ENCODE data around the gene METAP1. TPM values are rescaled to one million over a fixed set of nuclear protein-coding genes. Genes with fewer than 3 reads are reported as not detected.
A peak's percentile ranks its signal among the peaks of the same experiment; 100 is the strongest.

METAP1 gene
- total and polyA plus RNA-seq, 2 of the 4 experiments (the other 2 are of a cell fraction) = 43.7 to 47.9 TPM

GRCh38 chr4:99059550-99059949 lies 64.0 kb downstream of the METAP1 start:
- peak overlapping the region; percentile 65 to 87; a peak in 2 of 4 replicates for H4K8ac ChIP-seq (ENCODE audit: low read depth in 2 of 2, low read length in 2 of 2)
- peak overlapping the region; percentile 30; the same call in 1 of the 2 replicates for H3K9ac ChIP-seq (ENCODE audit: low read depth, low read length)
- peak overlapping the region; percentile 68; the same call in 1 of the 2 replicates for H3K14ac ChIP-seq (replicated peaks; ENCODE audit: low read depth, low read length)
- peak overlapping the region; percentile 78 for H2BK120ac ChIP-seq (ENCODE audit: low read depth, low read length)
- TF ChIP-seq RFX5 (IDR thresholded peaks at IDR 0.05; ENCODE audit: low read depth, low read length) = no peak
- TF ChIP-seq MXI1 (IDR thresholded peaks at IDR 0.05; ENCODE audit: borderline replicate concordance, low read depth, low read length) = no peak
- no peak for TF ChIP-seq USF2 (IDR thresholded peaks at IDR 0.05; ENCODE audit: low read depth, low read length)
- no peak for TF ChIP-seq CTCF (conservative IDR thresholded peaks at IDR 0.05; ENCODE audit: low read depth, low read length)
- no peak for TF ChIP-seq POLR2A (IDR thresholded peaks at IDR 0.05; ENCODE audit: low read depth, low read length)
- no peak for TF ChIP-seq RAD21 (IDR thresholded peaks at IDR 0.05; ENCODE audit: low read length)
- no peak for TF ChIP-seq FOS (IDR thresholded peaks at IDR 0.05; ENCODE audit: low read depth, low read length)
- TF ChIP-seq, protein P1, sequence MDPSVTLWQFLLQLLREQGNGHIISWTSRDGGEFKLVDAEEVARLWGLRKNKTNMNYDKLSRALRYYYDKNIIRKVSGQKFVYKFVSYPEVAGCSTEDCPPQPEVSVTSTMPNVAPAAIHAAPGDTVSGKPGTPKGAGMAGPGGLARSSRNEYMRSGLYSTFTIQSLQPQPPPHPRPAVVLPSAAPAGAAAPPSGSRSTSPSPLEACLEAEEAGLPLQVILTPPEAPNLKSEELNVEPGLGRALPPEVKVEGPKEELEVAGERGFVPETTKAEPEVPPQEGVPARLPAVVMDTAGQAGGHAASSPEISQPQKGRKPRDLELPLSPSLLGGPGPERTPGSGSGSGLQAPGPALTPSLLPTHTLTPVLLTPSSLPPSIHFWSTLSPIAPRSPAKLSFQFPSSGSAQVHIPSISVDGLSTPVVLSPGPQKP (IDR thresholded peaks at IDR 0.05; ENCODE audit: borderline replicate concordance, low read depth, low read length) = no peak
- no peak for TF ChIP-seq NFE2L2 (IDR thresholded peaks at IDR 0.05; ENCODE audit: low read depth, low read length)
- no peak for TF ChIP-seq CHD1 (IDR thresholded peaks at IDR 0.05; ENCODE audit: low read depth, low read length)
- TF ChIP-seq SMC3 (IDR thresholded peaks at IDR 0.05; ENCODE audit: low read depth, low read length) = no peak
- no peak for TF ChIP-seq BHLHE40 (IDR thresholded peaks at IDR 0.05; ENCODE audit: low read depth, low read length)
- no peak for TF ChIP-seq RCOR1 (IDR thresholded peaks at IDR 0.05; ENCODE audit: insufficient replicate concordance, low read length)
- no peak for TF ChIP-seq MAFK (IDR thresholded peaks at IDR 0.05; ENCODE audit: low read depth, low read length)
- no peak for TF ChIP-seq MAZ (IDR thresholded peaks at IDR 0.05; ENCODE audit: borderline replicate concordance, low read depth, low read length)
- TF ChIP-seq CEBPB (IDR thresholded peaks at IDR 0.05; ENCODE audit: low read depth, low read length) = no peak
- no peaks in the 10 kb centered on the region for H3K27me3 ChIP-seq (ENCODE audit: control insufficient read depth, insufficient read depth, low read length)
- H4K20me1 ChIP-seq (ENCODE audit: insufficient read depth, low read length) = no peaks in the 10 kb centered on the region
- ATAC-seq (ENCODE audit: low read depth) (no peak), DNase-seq (no peak)
- no peak overlapping the region for H3K4me3 ChIP-seq (ENCODE audit: insufficient read depth, low read depth, low read length)
- no peak overlapping the region for H2AFZ ChIP-seq (replicated peaks; ENCODE audit: low read length, poor library complexity)
- BruUV-seq (replicated peaks) = no TSS peak
- H3K56ac ChIP-seq (ENCODE audit: extremely low read depth, insufficient read depth, low read length) = no peak overlapping the region
- peak overlapping the region; percentile 74 for H3K4ac ChIP-seq (ENCODE audit: low read depth, low read length)
- dilution Hi-C loops (cut with HindIII; ENCODE audit: low sequenced_read_pairs, unreplicated experiment) = no loop called here
- in situ Hi-C loops (cut with MboI; ENCODE audit: low sequenced_read_pairs) = loop anchor here (10.0 to 25.0 kb wide), 3 partner anchors 395 to 905 kb away; no protein-coding TSS in a partner anchor
- H2BK15ac ChIP-seq (ENCODE audit: low read depth, low read length) = peak overlapping the region; percentile 15; the same call in 1 of the 3 replicates
- no peaks in the 10 kb centered on the region for H3K9me1 ChIP-seq (ENCODE audit: insufficient read depth, low read length)
- ChIA-PET CTCF (no interaction called here), POLR2A (ENCODE audit: unreplicated experiment) (no interaction called here)
- no peaks in the 10 kb centered on the region for H3K9me3 ChIP-seq (ENCODE audit: control insufficient read depth, insufficient read depth, low read length)
- peaks cover 12 to 19% of the 10 kb centered on the region in 2 experiments for H3K79me1 ChIP-seq (ENCODE audit: low read depth in 1 of 2, low read length in 2 of 2)
- H3K4me1 ChIP-seq (ENCODE audit: control insufficient read depth, insufficient read depth, low read length) = peaks cover 11% of the 10 kb centered on the region
- peak overlapping the region; percentile 84; the same call in 1 of the 2 replicates for H2BK20ac ChIP-seq (ENCODE audit: low read depth, low read length)
- intact Hi-C loops (cut with micrococcal nuclease) = no loop called here
- H4K91ac ChIP-seq (ENCODE audit: insufficient read depth, low read depth, low read length) = peak overlapping the region; percentile 49
- H3K36me3 ChIP-seq (ENCODE audit: control insufficient read depth, insufficient read depth, low read length) = peaks cover 11% of the 10 kb centered on the region
- no peak overlapping the region for H4K5ac ChIP-seq (ENCODE audit: low read depth, low read length)
- no CpG with 5 or more reads among the region's 1 CpG for WGBS, 2 experiments (ENCODE audit: extremely low coverage in 2 of 2, insufficient read length in 1 of 2)
- peak overlapping the region; percentile 74 for H2BK5ac ChIP-seq (ENCODE audit: low read depth, low read length, poor library complexity, severe bottlenecking)
- peak overlapping the region; percentile 37; the same call in 1 of the 2 replicates for H3K4me2 ChIP-seq (ENCODE audit: low read depth, low read length)
- peak overlapping the region; percentile 82; the same call in 1 of the 2 replicates for H3K18ac ChIP-seq (ENCODE audit: low read depth, low read length)
- H3K27ac ChIP-seq (ENCODE audit: insufficient read depth, low read length) = peak overlapping the region; percentile 84
- H2AK5ac ChIP-seq (ENCODE audit: low read depth, low read length) = no peak overlapping the region; the same call in 1 of the 2 replicates
- no peak overlapping the region for H2AK9ac ChIP-seq (replicated peaks; ENCODE audit: low read depth, low read length, poor library complexity)
- no peak overlapping the region; the same call in 1 of the 2 replicates for H3K23ac ChIP-seq (ENCODE audit: low read depth, low read length)
